GM20431 (cell line): ENCODE measurements around the gene WARS2.
"Not testable (repeated sequence)": the region's sequence is repeated elsewhere in the genome, so short reads cannot be mapped to it uniquely, and the experiment has no call there.

Experiments used
- in situ Hi-C: fragments of 300-500 bp; cut with MseI, MboI; formaldehyde crosslinking; loops from one replicate; pipeline ENCODE4 v1.15.0; 2020; ENCODE audit warnings: low sequenced_read_pairs; ENCODE audit not compliant: unreplicated experiment

Gene WARS2

GRCh38 chr1:119140177-119141019, at the start of gene WARS2:
Gene WARS2 (minus strand): TSS chr1:119140653. CDS start chr1:119140644, 9 bp downstream.
- in situ Hi-C loops: no loop called here

GRCh38 chr1:119188926-119189325, 48.5 kb upstream of the WARS2 start:
- in situ Hi-C loops: no loop called here

- in situ Hi-C loops: no loop called here
Observed at GRCh38 chr1:119187416-119187815, 47.0 kb upstream of the WARS2 start.

DNA sequence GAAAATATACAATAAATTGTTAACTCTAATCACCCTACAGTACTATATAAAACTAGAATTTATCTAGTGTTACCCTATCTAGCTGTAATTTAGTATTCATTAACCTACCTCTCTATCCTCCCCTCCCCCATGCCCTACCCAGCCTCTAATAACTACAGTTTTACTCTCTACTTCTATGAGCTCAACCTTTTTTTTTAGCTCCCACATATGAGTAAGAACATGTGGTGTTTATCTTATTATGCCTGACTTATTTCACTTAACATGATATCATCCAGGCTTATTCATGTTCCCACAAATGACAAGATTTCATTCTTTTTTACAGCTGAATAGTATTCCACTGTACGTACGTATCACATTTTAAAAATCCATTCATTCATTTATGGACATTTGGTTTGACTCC, 46.0 kb upstream of the WARS2 start:
- in situ Hi-C loops: no loop called here

DNA sequence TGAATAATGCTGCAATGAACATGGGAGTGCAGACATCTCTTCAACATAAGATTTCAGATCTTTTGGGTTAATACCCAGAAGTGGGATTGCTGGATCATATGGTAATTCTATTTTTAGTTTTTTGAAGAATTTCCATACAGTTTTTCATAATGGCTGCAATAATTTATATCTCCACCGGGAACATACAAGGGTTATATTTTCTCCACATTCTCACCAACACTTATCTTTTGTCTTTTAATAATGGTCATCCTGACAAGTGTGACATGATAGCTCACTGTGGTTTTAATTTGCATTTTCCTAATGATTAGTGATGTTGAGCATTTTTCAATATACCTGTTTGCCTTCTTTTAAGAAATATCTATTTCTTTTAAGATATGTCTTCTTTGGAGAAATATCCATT, 44.5 kb upstream of the WARS2 start:
- in situ Hi-C loops: no loop called here

DNA sequence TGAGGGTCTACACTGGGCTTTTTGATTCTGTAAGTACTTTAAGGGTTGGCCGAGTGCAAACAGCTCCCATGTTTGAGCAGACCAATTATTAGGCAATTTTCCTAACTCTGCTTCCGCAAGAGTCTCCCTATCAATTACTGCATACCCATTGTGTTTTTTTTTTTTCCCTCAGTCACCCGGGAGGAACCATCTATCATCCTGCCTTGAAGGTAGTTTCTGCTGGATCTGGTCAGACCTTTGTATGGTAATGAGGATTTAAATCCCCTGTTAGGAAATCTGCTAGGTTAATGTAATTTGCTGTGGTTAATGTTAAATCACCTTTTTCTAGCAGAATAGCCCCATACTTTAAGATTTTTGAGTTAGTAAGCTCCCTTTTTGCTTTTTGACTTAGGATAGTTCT, 40.8 kb upstream of the WARS2 start:
- in situ Hi-C loops: no loop called here

DNA sequence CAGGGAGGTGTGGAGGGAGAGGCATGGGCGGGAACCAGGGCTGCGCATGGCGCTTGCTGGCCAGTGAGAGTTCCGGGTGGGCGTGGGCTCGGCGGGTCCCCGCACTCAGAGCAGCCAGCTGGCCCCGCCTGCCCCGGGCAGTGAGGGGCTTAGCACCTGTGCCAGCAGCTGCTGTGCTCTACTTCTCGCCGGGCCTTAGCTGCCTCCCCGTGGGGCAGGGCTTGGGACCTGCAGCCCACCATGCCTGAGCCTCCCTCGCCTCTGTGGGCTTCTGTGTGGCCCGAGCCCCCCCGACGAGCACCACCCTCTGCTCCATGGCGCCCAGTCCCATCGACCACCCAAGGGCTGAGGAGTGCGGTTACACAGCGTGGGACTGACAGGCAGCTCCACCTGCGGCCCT, 38.6 kb upstream of the WARS2 start:
- in situ Hi-C loops: no loop called here

DNA sequence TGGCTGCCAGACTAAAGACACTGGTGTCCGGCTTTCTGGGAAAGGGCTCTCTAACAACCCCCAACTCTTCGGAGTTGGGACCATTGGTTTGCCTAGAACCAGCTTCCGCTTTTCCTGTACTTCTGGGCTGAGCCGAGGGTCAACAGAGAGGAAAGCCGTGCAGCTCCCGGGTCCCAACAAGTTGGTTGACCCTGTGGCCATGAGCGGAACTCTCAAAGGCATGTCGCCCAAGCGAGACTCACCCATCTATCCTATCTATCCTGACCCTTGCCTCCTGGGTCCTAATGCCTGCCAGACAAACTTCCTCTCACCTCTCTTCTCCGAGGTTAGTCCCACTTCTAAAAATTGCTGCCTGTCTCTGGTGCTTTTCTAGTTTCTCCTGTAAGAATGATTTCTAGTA, 32.5 kb upstream of the WARS2 start:
- in situ Hi-C loops: not testable (repeated sequence)

- in situ Hi-C loops: not testable (repeated sequence)
Observed at GRCh38 chr1:119171381-119172010, 31.0 kb upstream of the WARS2 start.

- in situ Hi-C loops: no loop called here
Observed at GRCh38 chr1:119163396-119163795, 22.9 kb upstream of the WARS2 start.

DNA sequence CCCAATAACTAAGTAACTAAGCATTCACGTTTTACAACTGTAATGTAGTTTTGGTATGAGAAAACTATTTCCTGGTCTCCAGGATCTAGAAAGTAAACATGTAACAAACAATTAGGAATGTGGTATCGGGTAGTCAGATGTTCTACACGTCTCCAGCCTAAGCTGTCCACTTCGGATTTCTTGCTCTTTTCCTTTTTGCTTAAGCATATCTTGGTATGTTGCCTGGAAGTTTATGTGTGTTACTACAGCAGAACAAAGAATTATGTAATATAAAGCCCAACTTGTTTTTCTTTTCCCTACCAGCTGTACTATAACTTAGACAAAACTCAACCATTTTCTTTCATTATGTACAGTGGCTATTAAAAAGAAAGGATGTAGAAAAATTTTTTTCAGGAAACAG, 20.4 kb upstream of the WARS2 start:
- in situ Hi-C loops: no loop called here

GRCh38 chr1:119160409-119160808, 20.0 kb upstream of the WARS2 start:
- in situ Hi-C loops: no loop called here

GRCh38 chr1:119159966-119160365, 19.5 kb upstream of the WARS2 start:
- in situ Hi-C loops: no loop called here

DNA sequence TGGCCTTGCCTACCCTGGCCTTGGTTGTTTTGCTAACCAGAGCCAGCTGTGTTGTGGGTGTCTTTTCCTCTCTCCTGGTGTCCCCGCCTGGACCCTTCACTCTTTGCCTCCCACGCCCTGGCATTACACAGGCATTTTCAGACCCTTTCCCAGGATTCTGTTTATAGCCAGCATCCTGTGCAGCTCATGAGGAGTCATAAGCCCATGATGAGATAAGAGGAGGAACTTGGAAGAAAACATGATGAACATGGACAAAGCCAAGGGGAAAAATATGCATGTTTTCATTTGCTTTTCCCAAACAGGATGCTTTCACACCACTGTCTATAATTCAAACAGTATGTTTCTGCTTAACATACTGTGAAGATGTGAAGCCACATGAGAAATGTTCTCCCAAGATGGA, 18.7 kb upstream of the WARS2 start:
- in situ Hi-C loops: no loop called here

- in situ Hi-C loops: not testable (repeated sequence)
Observed at GRCh38 chr1:119156761-119157160, 16.3 kb upstream of the WARS2 start.

GRCh38 chr1:119155069-119155468, 14.6 kb upstream of the WARS2 start:
- in situ Hi-C loops: not testable (repeated sequence)

DNA sequence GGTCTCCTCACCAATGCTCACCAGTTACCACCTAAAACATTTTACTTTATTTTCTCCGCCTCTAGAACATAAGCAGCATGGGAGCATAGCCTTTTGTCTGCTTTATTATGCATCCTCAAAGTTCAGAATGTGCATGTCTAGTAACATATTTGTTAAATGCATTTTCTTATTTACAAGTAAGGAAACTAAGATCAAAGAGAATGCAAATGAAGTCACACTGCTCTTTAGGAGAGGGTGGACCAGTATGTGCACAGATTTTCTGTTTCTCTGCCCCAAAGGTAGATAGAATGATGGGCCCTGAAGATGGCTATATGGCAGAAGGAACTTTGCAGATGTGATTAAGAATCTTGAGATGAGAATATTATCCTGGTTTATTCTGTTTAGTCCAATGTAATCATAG, 9.7 kb upstream of the WARS2 start:
- in situ Hi-C loops: no loop called here

GRCh38 chr1:119147661-119148090, 7.2 kb upstream of the WARS2 start:
- in situ Hi-C loops: no loop called here

DNA sequence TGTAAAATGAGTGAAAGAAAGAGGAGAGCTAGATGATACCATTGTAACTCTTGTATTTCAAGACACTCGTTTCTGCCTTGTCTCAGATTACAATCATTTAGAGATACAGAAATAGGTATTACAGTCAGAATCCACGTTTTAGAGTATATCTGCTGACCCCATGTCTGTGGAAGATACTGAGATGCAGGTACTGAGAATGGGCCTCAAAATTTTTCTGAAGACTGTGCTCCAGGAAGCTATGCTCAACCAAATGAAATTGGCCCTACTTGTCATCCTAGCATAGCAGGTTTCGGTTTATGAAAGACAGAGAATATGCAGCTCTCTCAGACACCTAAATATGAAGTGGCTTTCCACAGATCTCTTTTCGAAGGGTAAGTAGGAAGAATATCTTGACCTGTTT, 6.0 kb upstream of the WARS2 start:
- in situ Hi-C loops: no loop called here

DNA sequence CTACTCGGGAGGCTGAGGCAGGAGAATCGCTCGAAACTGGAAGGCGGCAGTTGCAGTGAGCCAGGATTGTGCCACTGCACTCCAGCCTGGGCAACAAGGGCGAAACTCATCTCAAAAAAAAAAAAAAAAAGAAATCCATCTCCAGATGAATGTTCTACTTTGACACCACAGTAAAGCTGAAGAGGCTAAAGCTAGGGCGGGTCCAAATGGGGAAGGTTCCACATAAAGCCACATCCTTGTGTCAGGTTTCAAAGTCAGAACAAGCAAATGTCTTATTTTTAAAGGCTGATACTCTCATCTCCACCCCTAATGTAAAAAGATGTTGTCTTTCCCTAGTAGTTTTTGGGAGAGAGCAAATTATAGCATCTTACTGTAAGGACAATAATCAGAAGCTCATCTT, 4.4 kb upstream of the WARS2 start:
- in situ Hi-C loops: no loop called here

DNA sequence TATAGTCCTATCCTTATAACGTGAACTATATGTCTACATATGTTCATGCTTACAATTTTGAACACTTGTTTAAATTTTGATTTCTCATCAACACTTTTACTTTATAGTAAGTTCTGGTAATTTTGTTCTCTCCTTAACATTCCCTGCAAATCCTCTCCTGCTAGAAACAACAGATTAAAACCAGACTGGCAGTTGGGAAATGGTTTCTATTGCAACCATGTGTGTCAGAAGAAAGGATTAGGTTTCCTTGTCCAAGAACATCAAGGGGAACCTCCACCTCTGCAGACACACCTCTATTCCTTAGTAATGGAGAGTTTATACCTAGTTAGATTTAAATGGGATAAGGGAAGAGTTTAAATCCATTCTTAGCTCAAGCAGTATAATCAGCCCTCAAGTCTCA, 3.3 kb upstream of the WARS2 start:
- in situ Hi-C loops: no loop called here

GRCh38 chr1:119141660-119142059, 1.2 kb upstream of the WARS2 start:
- in situ Hi-C loops: no loop called here
